ENCODE data around the gene CD82.

The CD82 gene

DNA sequence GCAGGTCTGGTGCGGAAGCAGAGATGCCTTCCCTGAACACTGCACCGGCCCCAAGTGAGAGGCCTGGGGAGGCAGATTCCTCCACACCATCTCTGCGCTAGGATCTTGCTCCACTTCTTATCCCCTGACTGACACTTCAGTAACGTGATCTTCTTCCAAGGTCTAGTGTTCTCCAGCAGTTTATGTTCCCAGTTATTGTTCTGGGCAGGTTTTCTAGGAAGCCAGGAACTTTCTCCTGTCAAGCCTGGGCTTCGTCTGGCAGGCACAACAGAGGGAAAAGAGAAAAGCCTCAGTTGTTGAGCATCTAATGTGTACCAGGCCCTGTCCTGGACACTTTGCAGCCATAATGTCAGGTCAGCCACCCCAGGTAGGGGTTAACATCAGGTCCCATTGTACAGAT lies 10.5 kb downstream of the CD82 start:
- H3K27ac ChIP-seq, result no peak overlapping the region
- no peak for TF ChIP-seq ZFX (IDR thresholded peaks at IDR 0.05; ENCODE audit: borderline replicate concordance)
- TF ChIP-seq, protein P1, sequence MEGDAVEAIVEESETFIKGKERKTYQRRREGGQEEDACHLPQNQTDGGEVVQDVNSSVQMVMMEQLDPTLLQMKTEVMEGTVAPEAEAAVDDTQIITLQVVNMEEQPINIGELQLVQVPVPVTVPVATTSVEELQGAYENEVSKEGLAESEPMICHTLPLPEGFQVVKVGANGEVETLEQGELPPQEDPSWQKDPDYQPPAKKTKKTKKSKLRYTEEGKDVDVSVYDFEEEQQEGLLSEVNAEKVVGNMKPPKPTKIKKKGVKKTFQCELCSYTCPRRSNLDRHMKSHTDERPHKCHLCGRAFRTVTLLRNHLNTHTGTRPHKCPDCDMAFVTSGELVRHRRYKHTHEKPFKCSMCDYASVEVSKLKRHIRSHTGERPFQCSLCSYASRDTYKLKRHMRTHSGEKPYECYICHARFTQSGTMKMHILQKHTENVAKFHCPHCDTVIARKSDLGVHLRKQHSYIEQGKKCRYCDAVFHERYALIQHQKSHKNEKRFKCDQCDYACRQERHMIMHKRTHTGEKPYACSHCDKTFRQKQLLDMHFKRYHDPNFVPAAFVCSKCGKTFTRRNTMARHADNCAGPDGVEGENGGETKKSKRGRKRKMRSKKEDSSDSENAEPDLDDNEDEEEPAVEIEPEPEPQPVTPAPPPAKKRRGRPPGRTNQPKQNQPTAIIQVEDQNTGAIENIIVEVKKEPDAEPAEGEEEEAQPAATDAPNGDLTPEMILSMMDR (IDR thresholded peaks at IDR 0.05), result no peak

DNA sequence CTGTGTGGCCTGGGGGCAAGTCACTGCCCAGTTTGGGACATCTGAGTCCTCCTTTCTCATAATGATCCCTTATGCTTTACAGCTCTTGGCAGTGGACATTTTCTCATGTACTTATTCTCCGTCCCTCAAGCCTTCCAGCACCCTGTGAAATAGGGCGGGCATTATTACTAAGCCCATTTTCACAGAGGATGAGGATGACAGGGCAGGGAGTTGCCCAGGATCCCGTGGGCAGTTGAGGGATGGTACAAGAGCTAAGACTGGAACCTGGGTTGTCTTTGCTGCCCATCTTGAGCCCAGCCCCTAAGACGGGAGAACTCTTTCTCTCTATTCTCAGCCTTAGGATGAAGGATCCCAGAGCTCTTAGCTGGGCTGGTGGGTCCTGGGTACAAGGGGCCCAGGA lies 11.2 kb downstream of the CD82 start:
- no peak overlapping the region for H3K27ac ChIP-seq

DNA sequence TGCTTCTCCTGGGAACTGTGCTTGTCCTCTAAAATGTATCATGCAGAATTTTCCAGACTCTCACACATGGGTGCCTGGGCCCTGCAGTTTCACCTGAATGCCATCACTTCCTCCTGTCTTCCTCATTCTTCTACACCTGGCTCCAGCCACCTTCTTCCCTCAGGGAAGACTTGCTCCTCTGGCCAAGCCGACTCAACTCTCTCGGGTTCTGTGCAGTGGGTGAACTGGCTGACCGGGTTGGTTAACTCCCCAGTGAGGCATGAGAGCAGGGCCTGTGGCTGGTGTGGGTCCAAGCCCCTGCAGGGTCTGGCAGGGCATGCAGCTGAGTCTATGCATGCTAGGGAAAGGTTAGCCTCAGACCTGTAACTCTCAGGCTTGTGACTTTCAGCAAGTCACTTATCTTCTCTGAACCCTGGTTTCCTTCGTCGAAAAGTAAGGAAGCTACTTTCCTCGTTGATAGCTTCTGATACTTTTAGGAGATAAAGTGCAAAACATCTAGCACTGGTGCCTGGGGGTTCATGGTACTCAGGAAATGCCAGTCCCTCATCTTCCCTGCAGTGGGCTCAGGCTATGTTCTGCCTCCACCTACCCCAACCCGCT lies 11.9 kb downstream of the CD82 start:
- TF ChIP-seq, protein P1 (IDR thresholded peaks at IDR 0.05), result no peak
- TF ChIP-seq ZFX (IDR thresholded peaks at IDR 0.05; ENCODE audit: borderline replicate concordance), result no peak

More for the DNA sequence above, 11.2 kb downstream of the CD82 start:
- TF ChIP-seq ZFX (IDR thresholded peaks at IDR 0.05; ENCODE audit: borderline replicate concordance), result no peak
- TF ChIP-seq, protein P1 (IDR thresholded peaks at IDR 0.05), result no peak

DNA sequence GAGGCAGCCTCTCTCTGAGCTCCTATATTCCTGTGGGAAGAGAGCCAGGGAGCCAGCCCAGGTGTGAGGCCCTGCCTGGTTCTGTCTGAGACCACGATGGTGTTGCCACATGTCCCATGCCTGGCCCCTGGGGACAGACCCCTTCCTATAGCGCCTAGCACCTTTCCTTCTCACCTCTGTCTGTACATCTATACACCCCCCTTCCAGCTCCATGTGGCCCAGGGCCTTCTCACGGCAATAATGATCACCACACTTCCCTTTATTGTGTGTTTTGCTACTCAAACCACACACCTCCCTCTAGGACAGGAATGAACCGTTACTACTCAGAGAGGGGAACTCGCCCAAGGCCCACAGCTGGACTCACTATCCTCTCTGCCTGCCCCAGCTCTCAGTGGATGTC lies 12.8 kb downstream of the CD82 start:
- H3K27ac ChIP-seq, result no peak overlapping the region
- TF ChIP-seq, protein P1 (IDR thresholded peaks at IDR 0.05), result no peak

More for the DNA sequence above, 11.9 kb downstream of the CD82 start:
- H3K27ac ChIP-seq, result no peak overlapping the region

DNA sequence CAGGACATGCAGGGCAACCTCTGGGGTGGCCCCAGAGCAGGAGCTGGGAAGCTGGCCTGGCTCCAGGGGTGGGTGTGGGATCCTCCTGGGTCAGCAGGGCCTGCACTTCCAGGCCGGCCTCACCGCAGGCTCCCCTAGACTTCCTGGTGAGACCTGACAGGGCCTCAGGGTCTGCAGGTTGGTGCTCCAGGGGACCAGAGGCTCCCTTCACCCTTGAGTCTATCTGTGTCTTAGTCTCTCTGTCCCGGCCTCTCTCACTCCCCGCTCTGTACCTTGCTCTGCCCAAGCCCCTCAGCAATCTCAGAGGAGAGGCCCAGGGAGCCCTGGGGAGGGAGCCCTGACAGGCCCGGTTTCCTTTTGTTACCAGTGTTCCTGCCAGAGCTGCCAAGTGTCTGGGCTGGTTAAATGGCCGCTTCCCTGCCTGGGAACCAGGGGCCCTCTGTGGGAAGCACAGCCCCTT lies 13.9 kb downstream of the CD82 start:
- no peak for TF ChIP-seq ZFX (IDR thresholded peaks at IDR 0.05; ENCODE audit: borderline replicate concordance)
- TF ChIP-seq, protein P1 (IDR thresholded peaks at IDR 0.05), result no peak
- no peak overlapping the region for H3K27ac ChIP-seq

DNA sequence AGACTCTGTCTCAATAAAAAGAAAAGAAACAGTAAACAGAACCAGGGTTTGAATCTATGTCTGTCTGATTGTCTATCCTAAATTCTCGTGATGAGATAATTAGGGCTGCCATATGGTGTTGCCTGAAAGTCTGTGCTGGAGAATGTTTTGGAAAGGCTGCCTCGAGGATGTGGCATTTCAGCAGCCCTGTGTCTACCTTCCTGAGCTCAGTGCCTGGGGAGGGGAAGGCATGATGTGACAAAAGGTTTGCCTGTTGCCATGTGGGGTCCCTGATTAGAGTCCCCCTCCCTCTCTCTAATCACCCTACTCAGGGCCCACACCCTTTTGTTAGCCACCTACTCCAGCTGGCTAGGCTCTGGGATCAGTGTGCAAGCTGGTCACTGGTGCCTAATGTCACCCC lies 15.2 kb downstream of the CD82 start:
- TF ChIP-seq, protein P1 (IDR thresholded peaks at IDR 0.05), result no peak
- TF ChIP-seq ZFX (IDR thresholded peaks at IDR 0.05; ENCODE audit: borderline replicate concordance), result no peak
- no peak overlapping the region for H3K27ac ChIP-seq

DNA sequence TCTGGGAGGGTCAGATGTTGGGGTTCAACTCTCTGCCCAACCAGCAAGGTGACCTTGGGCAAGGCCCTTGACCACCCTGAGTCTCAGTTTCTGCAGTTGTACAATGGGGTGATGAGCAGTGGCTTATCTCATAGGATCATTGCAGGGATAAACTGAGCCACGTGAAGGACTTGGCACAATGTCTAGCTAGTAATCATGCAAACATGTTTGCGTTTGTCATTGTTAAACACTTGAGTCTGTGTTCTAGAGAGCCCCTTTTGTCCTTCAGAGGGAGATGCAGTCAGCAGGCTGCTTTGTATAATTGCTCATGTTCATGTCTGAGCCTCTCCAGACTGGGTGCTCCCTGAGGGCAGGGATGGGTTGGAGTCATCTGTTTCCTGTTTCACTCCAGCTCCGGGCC lies 15.8 kb downstream of the CD82 start:
- H3K27ac ChIP-seq, result no peak overlapping the region
- TF ChIP-seq, protein P1 (IDR thresholded peaks at IDR 0.05), result no peak
- TF ChIP-seq ZFX (IDR thresholded peaks at IDR 0.05; ENCODE audit: borderline replicate concordance), result no peak
